ENCODE results near the gene LDAH. TPM values are rescaled to one million over a fixed set of nuclear protein-coding genes. Genes with fewer than 3 reads are reported as not detected.
A peak's percentile ranks its signal among the peaks of the same experiment; 100 is the strongest.

The LDAH gene
- total RNA-seq, 3 donors from 2014 or later: 15.2 to 20.8 (median 18.8) TPM

DNA sequence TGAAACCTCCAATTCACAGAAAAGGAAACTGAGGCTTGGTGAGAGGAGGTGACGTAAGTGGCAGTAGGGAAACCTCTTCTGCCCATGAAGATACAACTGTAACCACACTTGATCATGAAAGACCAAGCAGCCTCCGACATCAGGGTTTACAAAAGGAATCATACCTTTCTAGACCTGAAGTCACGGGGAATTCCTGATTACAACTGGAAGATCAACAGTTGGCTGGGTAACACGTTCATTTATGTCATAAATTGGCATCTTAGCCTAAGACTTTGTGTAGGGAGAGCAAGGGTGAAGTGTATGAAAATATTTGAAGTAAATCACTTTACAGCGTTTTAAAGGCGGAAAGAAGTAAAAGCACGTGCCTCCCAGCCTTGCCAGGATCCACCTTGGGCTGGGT lies 172.9 kb downstream of the LDAH start:
- Histone ChIP-seq H3K4me3 (peak overlapping the region; percentile 69), H3K9me3 (no peaks in the 10 kb centered on the region), H3K36me3 (ENCODE audit: low read depth) (no peaks in the 10 kb centered on the region), H3K4me1 (ENCODE audit: low read depth) (peaks cover 19% of the 10 kb centered on the region)
- intact Hi-C loops (cut with DNase I, micrococcal nuclease): no loop called here
- ATAC-seq: no peak
- TF ChIP-seq, protein P1, sequence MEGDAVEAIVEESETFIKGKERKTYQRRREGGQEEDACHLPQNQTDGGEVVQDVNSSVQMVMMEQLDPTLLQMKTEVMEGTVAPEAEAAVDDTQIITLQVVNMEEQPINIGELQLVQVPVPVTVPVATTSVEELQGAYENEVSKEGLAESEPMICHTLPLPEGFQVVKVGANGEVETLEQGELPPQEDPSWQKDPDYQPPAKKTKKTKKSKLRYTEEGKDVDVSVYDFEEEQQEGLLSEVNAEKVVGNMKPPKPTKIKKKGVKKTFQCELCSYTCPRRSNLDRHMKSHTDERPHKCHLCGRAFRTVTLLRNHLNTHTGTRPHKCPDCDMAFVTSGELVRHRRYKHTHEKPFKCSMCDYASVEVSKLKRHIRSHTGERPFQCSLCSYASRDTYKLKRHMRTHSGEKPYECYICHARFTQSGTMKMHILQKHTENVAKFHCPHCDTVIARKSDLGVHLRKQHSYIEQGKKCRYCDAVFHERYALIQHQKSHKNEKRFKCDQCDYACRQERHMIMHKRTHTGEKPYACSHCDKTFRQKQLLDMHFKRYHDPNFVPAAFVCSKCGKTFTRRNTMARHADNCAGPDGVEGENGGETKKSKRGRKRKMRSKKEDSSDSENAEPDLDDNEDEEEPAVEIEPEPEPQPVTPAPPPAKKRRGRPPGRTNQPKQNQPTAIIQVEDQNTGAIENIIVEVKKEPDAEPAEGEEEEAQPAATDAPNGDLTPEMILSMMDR (IDR thresholded peaks at IDR 0.05): no peak
- no peak for DNase-seq

DNA sequence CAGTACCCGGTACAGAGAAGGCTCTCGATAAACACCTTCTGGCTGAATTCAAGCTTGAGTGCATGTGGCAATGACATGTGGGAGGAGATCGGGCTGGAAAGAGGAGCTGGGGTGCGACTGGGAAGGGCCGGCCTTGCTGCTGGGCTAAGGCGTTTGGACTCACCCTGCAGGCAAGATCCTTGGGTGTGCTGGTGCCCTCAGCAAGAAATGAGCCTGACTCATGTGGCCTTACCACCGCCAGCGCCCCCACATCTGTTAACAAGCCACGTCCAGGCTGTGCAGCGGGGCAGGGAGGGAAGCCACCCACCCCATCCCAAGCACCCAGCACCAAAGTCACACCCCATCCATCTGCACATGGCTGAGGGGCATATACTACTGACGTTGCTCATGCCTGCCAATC lies 173.3 kb downstream of the LDAH start:
- intact Hi-C loops (cut with DNase I, micrococcal nuclease): no loop called here
- DNase-seq: peak in 1 of 3 donors; percentile 28
- TF ChIP-seq, protein P1 (IDR thresholded peaks at IDR 0.05): no peak
- no peaks in the 10 kb centered on the region for H3K36me3 ChIP-seq (ENCODE audit: low read depth)
- no peaks in the 10 kb centered on the region for H3K9me3 ChIP-seq
- H3K4me1 ChIP-seq (ENCODE audit: low read depth): peaks cover 19% of the 10 kb centered on the region
- H3K4me3 ChIP-seq: no peak overlapping the region
- no peak for ATAC-seq

DNA sequence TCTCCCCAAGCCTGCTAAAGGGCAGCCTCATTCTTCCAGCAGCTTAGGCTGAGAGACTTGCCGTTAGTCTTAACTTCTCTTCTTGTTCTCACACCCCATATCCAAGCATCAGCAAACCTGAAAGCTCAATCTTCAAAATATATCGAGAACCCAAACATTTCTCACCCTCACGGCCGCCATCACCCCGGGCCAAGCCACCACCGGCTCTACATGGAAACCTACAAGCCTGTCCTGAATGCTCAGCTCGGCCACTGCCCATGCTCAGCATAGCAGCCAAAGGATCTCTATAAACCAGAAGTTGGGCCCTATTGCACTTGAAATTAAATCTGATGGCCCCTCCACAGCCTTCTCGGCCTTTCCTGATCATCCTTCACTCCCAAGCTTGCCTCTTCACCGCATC lies 174.1 kb downstream of the LDAH start:
- TF ChIP-seq, protein P1 (IDR thresholded peaks at IDR 0.05): no peak
- ATAC-seq (no peak), DNase-seq (peak in 1 of 3 donors; percentile 21)
- peaks cover 19% of the 10 kb centered on the region for H3K4me1 ChIP-seq (ENCODE audit: low read depth)
- intact Hi-C loops (cut with DNase I, micrococcal nuclease): no loop called here
- H3K9me3 ChIP-seq: no peaks in the 10 kb centered on the region
- no peak overlapping the region for H3K4me3 ChIP-seq
- H3K36me3 ChIP-seq (ENCODE audit: low read depth): no peaks in the 10 kb centered on the region

DNA sequence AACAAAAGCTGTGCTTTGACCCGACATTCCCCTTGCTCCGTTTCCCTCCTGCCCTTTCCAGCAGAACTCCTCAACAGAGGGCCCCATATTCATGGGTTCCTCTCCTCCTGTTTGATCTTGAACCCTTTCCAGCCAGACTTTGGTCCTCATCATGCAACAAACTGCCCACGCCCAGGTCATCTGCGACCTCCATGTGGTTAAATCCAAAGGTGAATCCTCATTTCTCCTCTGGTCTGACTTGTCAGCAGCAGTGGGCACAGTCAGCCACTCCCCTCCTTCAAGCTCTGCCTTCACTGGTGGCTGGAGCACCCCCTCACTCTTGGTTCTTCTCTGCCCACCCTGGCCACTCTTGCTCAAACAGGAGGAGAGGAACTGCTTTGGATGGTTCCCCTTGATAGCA lies 174.7 kb downstream of the LDAH start:
- ATAC-seq: no peak
- H3K4me3 ChIP-seq: no peak overlapping the region
- TF ChIP-seq, protein P1 (IDR thresholded peaks at IDR 0.05): no peak
- peaks cover 19% of the 10 kb centered on the region for H3K4me1 ChIP-seq (ENCODE audit: low read depth)
- no peaks in the 10 kb centered on the region for H3K36me3 ChIP-seq (ENCODE audit: low read depth)
- DNase-seq: peak in 1 of 3 donors; percentile 16
- intact Hi-C loops (cut with DNase I, micrococcal nuclease): no loop called here
- H3K9me3 ChIP-seq: no peaks in the 10 kb centered on the region

DNA sequence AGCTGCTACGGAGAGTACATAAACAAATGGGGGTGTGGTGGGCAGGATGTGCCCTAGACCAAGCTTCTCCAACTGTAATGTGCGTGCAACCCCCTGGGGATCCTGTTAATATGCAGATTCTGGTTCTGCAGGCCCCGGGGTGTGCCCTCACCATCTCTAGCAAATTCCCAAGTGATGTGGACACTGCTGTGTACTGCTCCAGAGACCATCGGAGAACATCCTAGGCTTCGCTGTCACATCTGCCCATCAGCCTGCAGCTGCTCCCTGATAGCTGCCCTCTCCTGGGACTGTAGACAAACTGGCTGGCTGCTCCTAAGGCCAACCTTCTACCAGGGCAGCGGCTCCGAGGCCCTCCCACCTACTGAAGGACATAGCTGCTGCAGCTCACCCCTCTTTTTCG lies 175.2 kb downstream of the LDAH start:
- Histone ChIP-seq H3K9me3 (no peaks in the 10 kb centered on the region), H3K4me3 (no peak overlapping the region), H3K4me1 (ENCODE audit: low read depth) (peaks cover 19% of the 10 kb centered on the region), H3K36me3 (ENCODE audit: low read depth) (no peaks in the 10 kb centered on the region)
- intact Hi-C loops (cut with DNase I, micrococcal nuclease): no loop called here
- TF ChIP-seq, protein P1 (IDR thresholded peaks at IDR 0.05): no peak
- DNase-seq: no peak
- ATAC-seq: no peak

DNA sequence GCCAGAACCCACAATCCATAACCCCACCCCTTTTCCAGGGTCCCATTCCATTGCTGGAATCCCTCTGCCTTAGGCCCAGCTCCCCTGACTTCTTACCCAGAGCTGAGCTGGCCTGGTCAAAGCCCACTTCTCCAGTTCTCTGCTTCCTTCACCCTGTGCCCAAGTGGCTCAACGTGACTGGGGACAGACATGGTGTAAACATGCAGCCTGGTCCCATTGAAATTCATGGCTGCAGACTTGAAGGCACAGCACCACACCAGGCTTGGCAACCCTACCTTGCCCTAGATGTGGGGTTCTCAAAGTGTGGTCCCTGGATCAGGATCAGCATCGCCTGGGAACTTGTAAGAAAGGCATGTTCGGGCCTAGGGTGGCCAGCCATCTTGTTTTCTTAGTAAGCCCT lies 175.7 kb downstream of the LDAH start:
- ATAC-seq (no peak), DNase-seq (no peak)
- Histone ChIP-seq H3K4me1 (ENCODE audit: low read depth) (peaks cover 19% of the 10 kb centered on the region), H3K4me3 (no peak overlapping the region), H3K9me3 (no peaks in the 10 kb centered on the region), H3K36me3 (ENCODE audit: low read depth) (no peaks in the 10 kb centered on the region)
- TF ChIP-seq, protein P1 (IDR thresholded peaks at IDR 0.05): no peak
- intact Hi-C loops (cut with DNase I, micrococcal nuclease): no loop called here

Data from mucosa of descending colon (tissue), 3 donors.